Cardiac septum (tissue), 1 donor: Measurements from ENCODE around the gene ELOVL6. TPM values are rescaled to one million over a fixed set of nuclear protein-coding genes. Genes with fewer than 3 reads are reported as not detected.
"Not testable (repeated sequence)": the region's sequence is repeated elsewhere in the genome, so short reads cannot be mapped to it uniquely, and the experiment has no call there.

Experiments
- DNase-seq: peaks from one replicate; pipeline ENCODE4 v3.0.0-alpha.2; 2020; ENCODE audit warnings: low spot score
- intact Hi-C: fragments of 100-400 bp; cut with DNase I; formaldehyde crosslinking; loops from one replicate; pipeline ENCODE4 v1.14.0; 2022
- total RNA-seq: library from RNA; stranded (reverse); fragmentation: NEBNext Ultra II Directional; extraction: Animal tissue kit (Norgen Biotek cat#: 25700); gene quantifications from one replicate; pipeline ENCODE4 v1.2.1, GENCODE V29; 2021
- donor health status: DM: no; HTN: no; CAD: no.

ELOVL6 gene
- total RNA-seq, 1 donor from 2014 or later: 2.4 TPM

DNA sequence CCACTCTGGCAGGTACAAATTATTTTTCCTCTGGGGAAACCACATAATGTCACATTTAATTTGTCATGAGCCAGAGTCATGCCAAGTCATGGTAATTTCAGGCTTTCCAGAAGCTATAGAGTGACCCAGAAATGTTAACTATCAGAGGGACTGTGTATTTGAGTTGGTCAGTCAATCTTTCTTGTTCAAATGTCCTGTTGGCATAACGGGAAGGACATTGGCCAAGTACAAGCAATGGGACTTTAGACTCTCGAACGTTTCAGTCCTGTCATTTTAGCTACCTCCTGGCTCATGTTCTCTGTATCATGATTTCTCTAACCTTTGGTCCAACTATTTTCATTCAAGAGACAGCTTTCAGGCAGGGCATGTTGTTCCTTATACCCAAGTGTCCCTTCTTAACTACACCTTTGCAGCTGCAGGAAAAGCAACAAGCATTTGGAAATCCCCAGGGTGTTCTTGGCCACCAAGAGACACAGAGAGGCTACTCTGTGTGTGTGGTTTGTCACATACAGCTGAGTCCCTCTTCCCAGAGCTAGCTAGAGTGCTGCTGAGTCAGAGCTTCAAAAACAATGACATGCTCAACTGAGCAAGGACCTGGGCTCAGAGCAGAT, 143.2 kb downstream of the ELOVL6 start:
- DNase-seq: no peak
- intact Hi-C loops: no loop called here

DNA sequence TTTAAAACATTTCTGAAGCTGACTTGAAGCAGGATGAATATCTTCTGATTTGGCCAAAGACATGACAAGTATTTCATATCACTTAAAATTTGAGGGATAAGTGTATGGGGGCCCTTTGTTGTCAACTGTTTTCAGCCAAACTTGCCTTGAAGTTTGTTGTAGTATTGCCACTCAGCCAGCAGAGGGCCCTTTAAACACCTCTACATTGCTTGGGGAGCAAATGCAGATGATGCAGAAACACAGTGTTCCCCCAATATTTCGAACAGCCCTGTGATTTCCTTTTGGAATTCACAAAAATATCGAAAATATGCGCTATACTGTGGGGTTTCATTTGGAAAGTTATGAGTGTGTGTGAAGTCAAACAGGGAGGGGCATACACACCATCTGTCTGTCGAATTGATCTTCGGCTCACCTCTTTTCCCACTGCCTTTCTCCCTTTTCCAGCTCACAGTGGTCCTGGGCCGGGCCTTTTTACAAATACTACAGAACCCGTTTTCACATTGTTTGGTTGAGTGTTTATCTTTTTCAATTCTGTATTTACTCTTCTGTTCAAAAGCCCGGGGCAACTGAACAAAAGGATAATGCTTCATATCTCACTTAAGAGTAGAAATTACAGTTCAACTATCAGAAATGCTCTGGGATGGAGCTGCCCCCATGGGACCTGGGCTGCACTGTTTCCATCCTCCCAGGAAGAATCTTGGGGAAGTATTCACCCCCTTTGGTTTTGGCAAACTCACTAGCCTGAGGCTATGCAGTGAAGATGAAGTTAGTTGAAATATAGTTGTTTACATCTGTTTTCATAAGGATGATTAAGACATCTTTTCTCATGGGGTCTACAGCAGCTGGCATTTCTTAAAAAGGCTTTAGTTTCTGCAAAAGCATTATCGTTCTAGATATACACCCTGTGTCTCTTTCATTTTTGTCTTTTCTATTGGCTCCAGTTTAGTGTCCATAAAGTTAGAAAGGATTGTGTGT, 148.2 kb downstream of the ELOVL6 start:
- no peak for DNase-seq
- intact Hi-C loops: loop anchor here (1.0 to 5.0 kb wide), 2 partner anchors 147 to 160 kb away; partner anchors contain the start of gene ELOVL6

DNA sequence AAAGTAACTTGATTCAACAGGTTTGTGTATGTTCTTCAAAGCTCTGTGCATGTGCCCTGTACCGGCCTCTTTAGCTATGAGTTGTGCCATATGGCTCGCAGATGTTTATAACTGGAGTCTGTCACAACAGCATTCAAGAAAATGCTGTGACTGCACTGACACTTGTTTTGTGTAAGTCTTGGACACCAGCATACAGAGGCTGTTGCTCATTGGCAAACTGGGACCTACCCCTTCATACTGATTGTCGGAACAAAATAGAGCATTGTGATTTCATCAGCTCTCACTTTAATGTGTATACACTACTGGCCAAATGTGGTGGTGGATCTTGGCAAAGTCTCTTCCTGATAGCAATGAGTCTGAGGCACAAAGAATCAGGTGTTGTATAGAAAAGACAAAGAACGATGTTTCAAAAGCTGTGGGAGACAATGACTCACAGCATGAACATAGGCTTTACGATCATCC, 151.8 kb downstream of the ELOVL6 start:
- DNase-seq: no peak
- intact Hi-C loops: no loop called here

DNA sequence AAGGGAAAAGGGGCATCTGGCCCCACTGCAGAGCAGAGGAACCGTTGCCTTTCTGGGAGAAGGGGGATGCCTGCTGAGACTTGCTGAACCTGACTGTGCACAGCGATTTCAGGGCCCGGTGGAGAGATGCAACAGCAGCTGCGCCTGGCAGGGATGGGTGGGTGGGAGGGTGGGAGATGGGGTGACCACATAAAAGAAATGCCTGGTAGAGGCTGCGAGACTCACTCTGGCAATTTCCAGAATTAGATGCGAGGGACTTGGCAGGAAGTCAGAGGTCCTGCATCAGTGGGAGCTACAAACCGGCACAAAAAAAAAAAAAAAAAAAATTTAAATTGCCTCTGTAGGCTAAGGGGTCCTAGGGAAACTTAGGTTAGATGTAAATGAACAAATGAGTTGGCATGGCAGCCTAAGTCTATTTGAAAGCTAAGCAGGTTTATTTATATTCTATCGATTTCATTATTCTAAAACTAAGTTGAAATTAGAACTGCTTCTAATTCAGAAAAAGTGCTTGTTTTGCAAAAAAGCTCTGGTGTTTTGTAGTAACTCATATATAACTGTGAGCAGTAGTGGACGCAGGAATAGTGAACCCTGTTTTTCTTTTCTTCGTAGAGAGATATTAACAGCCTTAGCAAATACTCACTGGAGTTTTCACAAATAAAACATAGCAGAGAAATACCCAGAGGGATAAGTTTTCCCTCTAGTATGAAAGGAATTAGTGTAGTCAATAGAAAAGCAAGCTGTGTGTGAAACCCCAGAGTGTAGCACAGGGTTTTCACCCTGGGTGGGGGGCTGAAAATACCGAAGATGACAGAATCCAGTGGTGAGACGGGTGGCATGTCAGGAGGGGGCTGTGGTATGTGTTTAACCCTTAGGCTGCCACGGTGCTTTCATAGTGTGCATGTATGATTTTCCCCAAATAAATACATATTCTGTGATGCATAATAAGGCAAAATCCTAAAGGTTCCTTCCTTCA, 155.6 kb downstream of the ELOVL6 start:
- intact Hi-C loops: no loop called here
- DNase-seq: no peak

DNA sequence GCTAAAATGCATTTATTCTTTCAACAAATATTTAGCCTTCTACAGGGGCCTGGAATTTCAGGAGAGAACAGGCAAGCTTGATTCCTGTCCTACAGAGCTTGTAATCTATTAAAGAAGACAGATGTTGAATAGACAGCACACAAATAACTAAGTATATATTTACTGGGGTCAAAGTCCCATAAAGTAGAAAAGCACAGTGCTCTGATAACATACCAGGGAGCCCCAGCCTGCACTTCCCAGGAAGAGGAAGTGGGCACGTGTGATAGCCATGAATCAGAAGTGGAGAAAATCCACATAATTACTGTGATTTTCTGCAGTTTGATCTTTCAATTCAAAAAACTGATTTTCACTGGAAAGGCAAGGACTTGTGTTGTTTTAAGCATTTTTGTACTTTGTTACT, 156.7 kb downstream of the ELOVL6 start:
- intact Hi-C loops: no loop called here
- DNase-seq: no peak

DNA sequence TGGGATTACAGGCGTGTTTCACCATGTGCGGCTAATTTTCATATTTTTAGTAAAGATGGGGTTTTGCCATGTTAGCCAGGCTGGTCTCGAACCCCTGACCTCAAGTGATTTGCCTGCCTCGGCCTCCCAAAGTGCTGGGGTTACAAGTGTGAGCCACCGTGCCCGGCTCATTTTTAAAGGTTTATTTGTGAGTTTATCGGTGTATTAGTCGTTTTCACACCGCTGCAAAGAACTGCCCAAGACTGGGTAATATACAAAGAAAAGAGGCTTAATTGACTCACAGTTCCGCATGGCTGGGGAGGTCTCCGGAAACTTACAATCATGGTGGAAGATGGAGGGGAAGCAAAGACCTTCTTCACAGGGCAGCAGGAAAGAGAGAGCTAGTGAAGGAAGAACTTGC, 159.3 kb downstream of the ELOVL6 start:
- intact Hi-C loops, DNase-seq: not testable (repeated sequence)

DNA sequence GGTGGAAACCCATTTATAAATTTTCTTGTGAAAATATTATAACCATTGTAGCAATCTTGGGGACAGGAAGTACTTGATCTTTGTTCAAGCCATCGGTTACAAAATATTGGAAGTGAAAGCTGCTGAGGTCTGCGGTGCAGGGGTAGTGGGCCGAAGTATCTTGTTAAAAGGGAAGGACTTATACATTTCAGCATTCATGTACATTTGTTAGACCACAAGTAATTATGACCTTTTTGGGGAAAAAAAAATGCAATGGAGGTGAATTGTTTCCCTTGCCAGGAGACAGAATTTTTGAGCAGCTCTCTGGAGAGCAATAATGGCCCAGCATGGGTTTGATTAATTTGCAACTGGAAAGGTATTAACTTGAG, 164.4 kb downstream of the ELOVL6 start:
- DNase-seq: no peak
- intact Hi-C loops: no loop called here

DNA sequence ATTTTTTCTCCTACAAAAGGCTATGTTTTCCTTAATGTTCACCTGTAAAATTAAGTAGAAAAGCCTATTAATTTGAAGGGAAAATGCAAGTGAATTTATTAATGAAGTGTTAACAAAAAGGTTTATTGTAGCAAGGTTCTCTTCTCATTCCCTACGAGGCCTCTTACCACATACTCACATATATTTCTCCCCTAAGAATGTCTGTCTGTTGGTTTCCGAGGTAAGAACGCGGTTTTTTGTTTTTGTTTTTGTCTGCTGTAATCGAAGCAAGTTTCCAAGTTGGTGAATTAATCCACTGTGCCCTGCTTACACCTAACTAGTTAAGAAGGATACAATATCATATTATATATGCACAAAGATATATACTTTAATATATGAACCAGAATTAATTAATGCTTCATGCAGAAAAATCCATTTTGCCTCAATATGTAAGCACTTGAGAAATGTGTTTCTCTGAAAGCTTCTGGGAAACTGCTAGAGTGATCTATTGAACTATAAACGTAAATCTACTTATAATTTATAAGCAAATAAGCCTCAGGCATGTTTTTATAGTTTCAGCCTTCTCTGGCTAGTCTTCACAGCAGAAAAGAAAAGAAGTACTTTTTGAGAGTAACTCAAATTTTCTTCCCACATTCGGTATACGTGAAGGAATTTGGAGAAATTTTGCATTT, 164.9 kb downstream of the ELOVL6 start:
- DNase-seq: no peak
- intact Hi-C loops: no loop called here

DNA sequence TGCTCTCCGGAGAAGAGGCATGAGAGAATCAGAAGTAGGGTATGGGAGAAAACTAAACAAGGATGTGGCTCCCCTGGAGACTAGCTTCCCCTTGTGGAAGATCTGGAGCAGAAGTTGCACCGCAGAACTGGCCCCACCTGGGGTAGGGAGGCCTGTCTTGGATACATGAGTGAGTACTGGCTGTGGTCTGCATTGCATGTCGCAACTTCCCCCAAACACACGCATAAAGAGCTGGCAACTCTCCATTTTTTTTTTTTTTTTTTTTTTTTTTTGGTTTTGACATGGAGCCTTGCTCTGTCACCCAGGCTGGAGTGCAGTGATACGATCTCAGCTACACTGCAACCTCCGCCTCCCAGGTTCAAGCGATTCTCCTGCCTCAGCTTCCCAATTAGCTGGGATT, 165.8 kb downstream of the ELOVL6 start:
- intact Hi-C loops: no loop called here
- DNase-seq: no peak

DNA sequence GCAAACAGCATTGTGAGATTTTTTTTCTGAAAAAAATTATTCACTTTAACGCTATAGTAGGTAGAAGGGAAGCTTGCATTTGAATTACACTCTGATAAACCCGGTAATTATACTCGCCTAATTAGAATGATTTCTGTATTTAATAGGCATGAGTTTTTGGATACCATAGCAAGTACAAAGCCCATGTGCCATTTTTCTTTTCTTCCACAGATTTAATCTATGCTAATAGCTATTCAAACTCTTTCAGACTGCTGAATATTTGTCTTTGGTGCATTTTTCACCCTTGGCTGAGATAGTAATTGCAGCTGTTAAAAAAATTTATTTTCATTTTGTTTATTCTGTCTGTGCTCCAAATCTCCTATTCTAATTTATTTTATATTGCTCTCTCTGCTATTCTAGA, 172.7 kb downstream of the ELOVL6 start:
- no peak for DNase-seq
- intact Hi-C loops: no loop called here

DNA sequence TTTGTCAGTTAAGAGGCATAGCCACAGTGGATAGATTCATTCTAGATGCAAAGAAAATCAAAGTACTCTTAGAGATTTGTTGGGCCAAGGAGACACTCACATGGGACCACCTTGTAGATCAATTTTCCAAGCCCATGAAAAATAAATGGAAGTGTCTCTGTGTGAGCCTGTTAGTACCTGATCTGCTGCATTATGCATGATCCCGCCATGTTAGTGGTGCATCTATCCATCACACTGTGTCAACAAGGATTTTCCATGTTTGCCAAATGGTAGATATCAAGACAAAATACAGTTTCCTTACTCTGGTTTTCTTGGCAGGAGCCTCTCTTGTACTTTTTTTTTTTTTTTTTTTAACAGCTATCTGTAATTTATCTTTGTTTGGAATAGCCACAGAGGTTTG, 173.4 kb downstream of the ELOVL6 start:
- intact Hi-C loops: no loop called here
- DNase-seq: no peak

DNA sequence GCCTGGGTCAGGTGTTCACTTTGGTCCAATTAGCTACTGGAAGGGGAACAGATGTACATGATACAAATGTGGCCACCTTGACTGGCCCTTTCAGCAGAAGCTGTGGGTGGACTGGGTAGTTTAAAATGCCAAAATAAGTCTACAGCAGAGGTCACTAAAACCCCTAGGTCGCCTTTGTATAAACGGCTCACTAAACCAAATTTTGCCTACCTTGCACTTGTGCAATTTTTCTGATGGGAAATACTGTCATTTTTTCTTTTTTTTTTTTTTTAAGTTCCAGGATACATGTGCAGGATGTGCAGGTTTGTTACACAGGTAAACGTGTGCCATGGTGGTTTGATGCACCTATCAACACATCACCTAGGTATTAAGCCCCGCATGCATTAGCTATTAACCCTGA, 176.0 kb downstream of the ELOVL6 start:
- intact Hi-C loops: no loop called here
- DNase-seq: no peak

DNA sequence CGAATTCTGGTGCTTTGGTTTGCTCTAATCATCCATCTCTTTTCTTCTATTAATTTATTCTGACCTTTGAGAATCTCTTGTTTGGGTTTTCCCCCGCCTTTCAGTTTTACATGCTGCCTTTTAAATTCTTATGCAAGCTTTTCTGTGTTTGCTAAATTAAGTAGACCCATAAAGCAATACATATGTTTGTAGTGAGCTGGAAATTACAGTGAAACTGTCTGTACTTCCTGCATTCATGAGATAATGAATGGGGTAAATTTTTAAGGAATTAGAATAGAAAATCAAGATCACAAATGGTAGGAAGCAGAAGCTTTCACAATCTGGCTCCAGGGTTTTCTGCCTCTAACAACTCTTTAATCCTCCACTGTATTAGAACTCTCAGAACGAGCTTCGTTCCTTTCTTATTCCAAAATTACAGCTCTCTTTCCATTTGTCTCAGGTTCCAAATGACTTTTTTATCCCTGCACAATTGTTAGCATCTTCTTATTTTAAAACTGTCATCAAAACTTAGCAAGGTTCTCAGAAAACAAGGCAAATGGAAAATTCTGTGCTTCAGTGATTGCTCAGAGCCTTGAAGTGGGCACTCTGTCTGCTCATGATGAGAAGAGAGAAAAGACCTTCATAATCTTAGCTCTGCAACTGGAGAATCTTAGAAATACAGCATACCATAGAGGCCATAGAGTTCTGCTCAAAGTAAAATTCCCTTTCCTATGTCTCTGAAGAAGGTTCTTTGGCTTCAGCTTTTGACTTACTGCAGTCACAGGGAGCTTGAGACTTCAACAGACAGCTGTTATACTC, 177.6 kb downstream of the ELOVL6 start:
- intact Hi-C loops: no loop called here
- DNase-seq: no peak

DNA sequence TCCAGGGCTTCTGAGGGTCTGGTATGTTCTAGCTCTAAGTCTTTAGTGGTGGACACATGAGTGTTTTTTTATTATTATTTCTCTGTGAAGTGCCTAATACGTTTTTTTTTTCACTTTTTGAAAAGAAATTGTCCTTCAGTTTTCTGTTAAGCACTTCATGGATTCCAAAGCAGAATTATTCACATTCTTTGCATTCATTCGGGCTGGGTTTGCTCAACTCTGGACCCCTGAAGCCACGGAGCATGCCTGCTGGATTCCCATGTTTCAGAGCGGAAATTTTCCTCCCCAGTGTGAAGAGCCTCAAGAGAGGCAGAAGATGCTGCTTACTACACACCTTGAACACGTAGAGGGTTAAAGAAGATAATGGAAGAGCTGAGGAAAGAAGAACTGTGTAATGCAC, 178.3 kb downstream of the ELOVL6 start:
- intact Hi-C loops: no loop called here
- DNase-seq: no peak

DNA sequence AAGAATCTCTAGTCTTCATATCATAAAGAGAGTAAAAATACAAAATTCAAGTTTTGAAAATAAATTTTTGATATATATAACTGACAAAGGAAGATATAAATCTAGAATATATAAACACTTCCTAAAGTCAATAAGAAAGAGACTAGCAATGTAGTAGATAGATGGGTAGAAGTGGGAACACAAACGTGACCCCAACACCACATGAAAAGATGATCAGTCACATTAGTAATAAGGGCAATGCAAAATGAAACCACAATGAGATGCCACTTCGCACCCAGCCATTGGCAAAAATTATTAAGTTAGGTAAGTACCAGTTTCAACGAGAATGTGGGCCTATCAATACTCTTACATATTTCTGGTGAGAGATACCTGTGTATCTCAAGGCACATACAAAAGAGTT, 179.3 kb downstream of the ELOVL6 start:
- no peak for DNase-seq

DNA sequence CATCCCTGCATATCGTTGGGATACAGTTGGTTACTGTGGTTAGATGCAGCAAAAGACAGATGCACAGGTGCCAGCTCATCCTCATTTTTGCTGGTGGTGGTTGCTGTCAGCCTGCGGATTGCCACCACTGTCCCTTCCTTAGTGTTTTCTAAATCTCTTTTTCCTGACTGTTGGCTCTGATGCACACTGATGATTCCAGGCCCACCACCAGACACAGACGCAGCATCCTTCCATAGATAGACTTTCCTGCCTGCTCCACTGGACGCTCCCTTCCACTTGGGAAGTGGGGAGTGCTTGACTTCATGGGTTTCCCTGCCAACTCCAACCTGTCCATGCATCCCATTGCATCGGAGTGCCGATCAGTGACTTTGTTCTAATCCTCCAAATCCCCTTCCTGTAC, 184.2 kb downstream of the ELOVL6 start:
- intact Hi-C loops: no loop called here
- DNase-seq: no peak

More for the DNA sequence above, 179.3 kb downstream of the ELOVL6 start:
- intact Hi-C loops: no loop called here

DNA sequence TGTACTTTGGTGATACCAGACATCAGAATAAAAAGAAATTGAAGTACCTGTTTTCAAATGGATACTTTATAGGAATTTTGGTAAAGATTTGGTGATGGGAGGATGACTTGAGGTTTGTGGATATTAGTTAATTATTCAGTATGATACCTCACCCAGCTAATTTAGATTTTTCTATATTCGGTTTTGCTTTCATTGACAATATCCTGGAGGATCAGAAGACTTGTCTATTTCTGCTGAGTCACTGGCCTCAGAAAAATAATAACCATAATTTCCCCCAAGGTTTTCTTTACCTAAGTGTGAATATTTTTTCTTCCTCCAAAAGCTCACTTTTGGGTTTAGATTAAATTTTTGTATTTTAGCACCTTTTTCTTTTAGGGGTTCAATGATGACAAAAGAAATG, 185.5 kb downstream of the ELOVL6 start:
- intact Hi-C loops: no loop called here
- DNase-seq: no peak

DNA sequence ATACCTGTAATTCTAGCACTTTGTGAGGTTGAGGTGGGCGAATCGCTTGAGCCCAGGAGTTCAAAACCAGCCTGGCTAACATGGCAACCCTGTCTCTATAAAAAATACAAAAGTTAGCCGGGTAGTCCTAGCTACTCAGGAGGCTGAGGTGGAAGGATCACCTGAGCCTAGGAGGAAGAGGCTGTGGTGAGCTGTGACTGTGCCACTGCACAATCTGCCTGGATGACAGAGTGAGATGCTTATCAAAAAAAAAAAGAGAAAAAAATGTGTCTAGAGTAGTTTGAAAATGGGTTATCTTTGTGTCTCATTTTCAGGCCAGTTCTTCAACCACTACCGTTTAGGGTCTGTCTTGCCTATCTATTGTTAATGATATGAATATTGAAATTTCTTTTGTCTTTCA, 187.6 kb downstream of the ELOVL6 start:
- intact Hi-C loops: no loop called here

More for the DNA sequence above, 187.6 kb downstream of the ELOVL6 start:
- DNase-seq: no peak
